Progenitor cell of endocrine pancreas (in vitro differentiated cells): ENCODE results near the gene NAT8L. TPM values are rescaled to one million over a fixed set of nuclear protein-coding genes. Genes with fewer than 3 reads are reported as not detected.

Source experiments
- DNase-seq: peaks from one replicate; pipeline ENCODE4 v3.0.0; 2021; ENCODE audit warnings: low spot score; ENCODE audit not compliant: unreplicated experiment
- H3K27ac Mint-ChIP-seq: 2 replicates; pipeline ENCODE4 v1.8.0; 2021; ENCODE audit warnings: mild to moderate bottlenecking, moderate library complexity, mixed read lengths
- H3K27me3 Mint-ChIP-seq: 2 replicates; pipeline ENCODE4 v1.8.0; 2021; ENCODE audit warnings: mixed read lengths
- H3K36me3 Mint-ChIP-seq: 2 replicates; pipeline ENCODE4 v1.8.0; 2022; ENCODE audit warnings: mixed read lengths; ENCODE audit not compliant: insufficient read depth
- H3K4me1 Mint-ChIP-seq: 2 replicates; pipeline ENCODE4 v1.8.0; 2021; ENCODE audit warnings: low read depth, mixed read lengths
- H3K4me3 Mint-ChIP-seq: 2 replicates; pipeline ENCODE4 v1.8.0; 2021; ENCODE audit warnings: low read depth, mild to moderate bottlenecking, moderate library complexity, mixed read lengths
- H3K9me3 Mint-ChIP-seq: 2 replicates; pipeline ENCODE4 v1.8.0; 2021; ENCODE audit warnings: low read depth, mixed read lengths
- total RNA-seq: library from RNA; stranded (reverse); gene quantifications from 2 replicates; pipeline ENCODE4 v1.2.1, GENCODE V29; 2021
- TF ChIP-seq, protein P1 (sequence below): fragments of 200-600 bp; sonication (generic); IDR thresholded peaks from one replicate; pipeline ENCODE4 v1.5.0; 2021; ENCODE audit warnings: antibody characterized with exemption, mild to moderate bottlenecking; ENCODE audit not compliant: unreplicated experiment

Gene NAT8L
- total RNA-seq, 1 donor from 2014 or later, result 20.7 TPM

- H3K27me3 Mint-ChIP-seq, result peaks cover 34% of the 10 kb centered on the region
- H3K9me3 Mint-ChIP-seq, result no peaks in the 10 kb centered on the region
- no peaks in the 10 kb centered on the region for H3K4me1 Mint-ChIP-seq
- TF ChIP-seq, protein P1, sequence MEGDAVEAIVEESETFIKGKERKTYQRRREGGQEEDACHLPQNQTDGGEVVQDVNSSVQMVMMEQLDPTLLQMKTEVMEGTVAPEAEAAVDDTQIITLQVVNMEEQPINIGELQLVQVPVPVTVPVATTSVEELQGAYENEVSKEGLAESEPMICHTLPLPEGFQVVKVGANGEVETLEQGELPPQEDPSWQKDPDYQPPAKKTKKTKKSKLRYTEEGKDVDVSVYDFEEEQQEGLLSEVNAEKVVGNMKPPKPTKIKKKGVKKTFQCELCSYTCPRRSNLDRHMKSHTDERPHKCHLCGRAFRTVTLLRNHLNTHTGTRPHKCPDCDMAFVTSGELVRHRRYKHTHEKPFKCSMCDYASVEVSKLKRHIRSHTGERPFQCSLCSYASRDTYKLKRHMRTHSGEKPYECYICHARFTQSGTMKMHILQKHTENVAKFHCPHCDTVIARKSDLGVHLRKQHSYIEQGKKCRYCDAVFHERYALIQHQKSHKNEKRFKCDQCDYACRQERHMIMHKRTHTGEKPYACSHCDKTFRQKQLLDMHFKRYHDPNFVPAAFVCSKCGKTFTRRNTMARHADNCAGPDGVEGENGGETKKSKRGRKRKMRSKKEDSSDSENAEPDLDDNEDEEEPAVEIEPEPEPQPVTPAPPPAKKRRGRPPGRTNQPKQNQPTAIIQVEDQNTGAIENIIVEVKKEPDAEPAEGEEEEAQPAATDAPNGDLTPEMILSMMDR, result no peak
- peak overlapping the region; percentile 55 for H3K4me3 Mint-ChIP-seq
- no peaks in the 10 kb centered on the region for H3K36me3 Mint-ChIP-seq
- H3K27ac Mint-ChIP-seq, result no peak overlapping the region
- DNase-seq, result no peak
Measured at GRCh38 chr4:2040391-2041238, 18.5 kb upstream of the NAT8L start.

GRCh38 chr4:2041239-2042130 is 17.6 kb upstream of the NAT8L start:
- DNase-seq, result peak; percentile 80
- Mint-ChIP-seq H3K4me3 (peak overlapping the region; percentile 77), H3K4me1 (no peaks in the 10 kb centered on the region), H3K9me3 (no peaks in the 10 kb centered on the region), H3K27me3 (peaks cover 29% of the 10 kb centered on the region), H3K36me3 (no peaks in the 10 kb centered on the region), H3K27ac (no peak overlapping the region)
- TF ChIP-seq, protein P1, result no peak

DNA sequence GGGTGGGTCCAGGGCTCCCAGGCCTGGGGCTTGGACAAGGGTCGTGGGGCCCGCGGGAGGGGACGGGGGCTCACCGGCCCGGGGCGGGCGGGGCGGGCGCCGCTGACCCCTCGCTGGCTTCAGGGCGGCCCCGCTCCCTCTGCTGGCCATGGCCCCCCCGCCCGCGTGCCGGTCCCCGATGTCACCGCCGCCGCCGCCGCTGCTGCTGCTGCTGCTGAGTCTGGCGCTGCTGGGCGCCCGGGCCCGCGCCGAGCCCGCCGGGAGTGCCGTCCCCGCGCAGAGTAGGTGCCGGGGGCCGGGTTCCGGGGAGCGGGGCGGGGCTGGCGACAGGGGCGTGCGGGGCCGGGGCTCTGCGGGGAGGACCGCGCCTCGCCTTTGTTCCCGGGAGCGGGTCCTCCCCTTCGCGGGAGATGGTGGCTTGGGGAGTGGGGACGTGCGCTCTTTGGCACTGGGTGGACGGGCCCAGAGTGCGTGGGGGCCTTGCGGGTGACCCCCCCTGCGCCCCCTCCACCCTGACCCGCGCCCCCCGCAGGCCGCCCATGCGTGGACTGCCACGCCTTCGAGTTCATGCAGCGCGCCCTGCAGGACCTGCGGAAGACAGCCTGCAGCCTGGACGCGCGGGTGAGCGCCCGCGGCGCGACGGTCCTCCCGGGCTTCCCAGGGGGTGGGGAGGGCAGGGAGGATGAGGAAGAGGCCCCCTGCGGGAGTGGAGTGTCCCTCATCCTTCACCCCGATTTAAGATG is 16.8 kb upstream of the NAT8L start:
- Mint-ChIP-seq H3K4me1 (no peaks in the 10 kb centered on the region), H3K4me3 (peak overlapping the region; percentile 77), H3K36me3 (no peaks in the 10 kb centered on the region), H3K27me3 (peaks cover 21% of the 10 kb centered on the region), H3K27ac (no peak overlapping the region), H3K9me3 (no peaks in the 10 kb centered on the region)
- DNase-seq, result no peak
- TF ChIP-seq, protein P1, result no peak

GRCh38 chr4:2042947-2043395 is 16.2 kb upstream of the NAT8L start:
- Mint-ChIP-seq H3K27ac (no peak overlapping the region), H3K9me3 (no peaks in the 10 kb centered on the region), H3K4me3 (peak overlapping the region; percentile 70), H3K4me1 (no peaks in the 10 kb centered on the region), H3K27me3 (peaks cover 21% of the 10 kb centered on the region), H3K36me3 (no peaks in the 10 kb centered on the region)
- no peak for DNase-seq
- TF ChIP-seq, protein P1, result no peak
